Fibroblast of the conjunctiva (primary cell): ENCODE measurements around the gene CLMN.

Experiments used
- DNase-seq: peaks from one replicate; pipeline ENCODE4 v3.0.0-alpha.2; 2010; ENCODE audit warnings: low read depth

The CLMN gene

GRCh38 chr14:95321693-95322455 lies 2.2 kb upstream of the CLMN start:
- no peak for DNase-seq

- no peak for DNase-seq
Measured at GRCh38 chr14:95320955-95321600, 1.4 kb upstream of the CLMN start.

GRCh38 chr14:95320078-95320895 lies 579 bp upstream of the CLMN start:
- no peak for DNase-seq

- no peak for DNase-seq
Measured at GRCh38 chr14:95318399-95319311, 1.1 kb downstream of the CLMN start.

- no peak for DNase-seq
Measured at GRCh38 chr14:95317817-95318343, 1.8 kb downstream of the CLMN start.

GRCh38 chr14:95316821-95317220 lies 2.9 kb downstream of the CLMN start:
- DNase-seq = no peak

GRCh38 chr14:95315579-95315978 lies 4.1 kb downstream of the CLMN start:
- no peak for DNase-seq

GRCh38 chr14:95315156-95315555 lies 4.6 kb downstream of the CLMN start:
- no peak for DNase-seq

GRCh38 chr14:95314609-95315008 lies 5.1 kb downstream of the CLMN start:
- DNase-seq = peak; percentile 18

- peak; percentile 61 for DNase-seq
Measured at GRCh38 chr14:95313707-95314106, 6.0 kb downstream of the CLMN start.

- no peak for DNase-seq
Measured at GRCh38 chr14:95313190-95313589, 6.5 kb downstream of the CLMN start.

- DNase-seq = no peak
Measured at GRCh38 chr14:95312311-95312710, 7.4 kb downstream of the CLMN start.

- no peak for DNase-seq
Measured at GRCh38 chr14:95311752-95312151, 8.0 kb downstream of the CLMN start.

- DNase-seq = no peak
Measured at GRCh38 chr14:95310635-95311380, 8.9 kb downstream of the CLMN start.

GRCh38 chr14:95309261-95310051 lies 10.3 kb downstream of the CLMN start:
- DNase-seq = no peak

- no peak for DNase-seq
Measured at GRCh38 chr14:95308073-95308472, 11.6 kb downstream of the CLMN start.

- DNase-seq = no peak
Measured at GRCh38 chr14:95307402-95308041, 12.2 kb downstream of the CLMN start.

- DNase-seq = no peak
Measured at GRCh38 chr14:95305940-95306339, 13.8 kb downstream of the CLMN start.

- no peak for DNase-seq
Measured at GRCh38 chr14:95305145-95305544, 14.6 kb downstream of the CLMN start.
